ENCODE data around the gene TTC27.

The TTC27 gene

DNA sequence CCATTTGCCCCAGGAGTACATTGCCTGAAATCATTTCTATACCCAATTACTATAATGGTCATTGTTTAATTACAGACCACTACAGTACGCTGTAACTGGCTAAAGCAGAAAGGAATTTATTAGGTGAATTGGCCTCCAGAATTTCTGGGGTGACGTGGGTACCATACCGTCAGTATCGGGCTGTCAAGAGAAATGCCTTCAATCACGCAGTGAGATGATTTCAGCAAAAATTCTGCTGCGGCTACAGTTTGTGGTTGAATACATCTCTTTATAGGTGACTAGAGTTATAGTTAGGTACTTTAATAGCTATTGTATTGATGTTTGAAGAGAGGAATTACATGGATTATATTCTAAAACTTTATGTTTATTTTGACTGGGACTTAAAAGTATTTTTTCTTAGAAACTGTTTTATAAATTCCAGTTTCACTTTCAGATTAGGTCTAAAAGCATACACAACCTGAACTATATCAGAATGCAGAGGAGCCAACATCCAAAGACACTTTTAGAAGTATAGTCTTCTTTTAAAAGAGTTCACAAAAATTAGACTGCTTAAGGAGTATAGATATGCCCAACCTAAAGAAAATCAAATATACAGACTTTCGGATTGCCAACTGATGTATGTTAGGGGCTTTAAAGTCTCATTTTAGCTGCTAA lies 128.4 kb downstream of the TTC27 start:
- Histone ChIP-seq H3K36me3 (peaks cover 0 to 26% (median 17%) of the 10 kb centered on the region in 3 donors), H3K27me3 (no peaks in the 10 kb centered on the region), H3K27ac (no peak overlapping the region), H3K4me3 (no peak overlapping the region), H3K9me3 (no peaks in the 10 kb centered on the region), H3K4me1 (peaks cover 0 to 7% (median 2%) of the 10 kb centered on the region in 4 donors)
- intact Hi-C loops (cut with DNase I; ENCODE audit: low total_unique reads): no loop called here
- TF ChIP-seq, protein P1, sequence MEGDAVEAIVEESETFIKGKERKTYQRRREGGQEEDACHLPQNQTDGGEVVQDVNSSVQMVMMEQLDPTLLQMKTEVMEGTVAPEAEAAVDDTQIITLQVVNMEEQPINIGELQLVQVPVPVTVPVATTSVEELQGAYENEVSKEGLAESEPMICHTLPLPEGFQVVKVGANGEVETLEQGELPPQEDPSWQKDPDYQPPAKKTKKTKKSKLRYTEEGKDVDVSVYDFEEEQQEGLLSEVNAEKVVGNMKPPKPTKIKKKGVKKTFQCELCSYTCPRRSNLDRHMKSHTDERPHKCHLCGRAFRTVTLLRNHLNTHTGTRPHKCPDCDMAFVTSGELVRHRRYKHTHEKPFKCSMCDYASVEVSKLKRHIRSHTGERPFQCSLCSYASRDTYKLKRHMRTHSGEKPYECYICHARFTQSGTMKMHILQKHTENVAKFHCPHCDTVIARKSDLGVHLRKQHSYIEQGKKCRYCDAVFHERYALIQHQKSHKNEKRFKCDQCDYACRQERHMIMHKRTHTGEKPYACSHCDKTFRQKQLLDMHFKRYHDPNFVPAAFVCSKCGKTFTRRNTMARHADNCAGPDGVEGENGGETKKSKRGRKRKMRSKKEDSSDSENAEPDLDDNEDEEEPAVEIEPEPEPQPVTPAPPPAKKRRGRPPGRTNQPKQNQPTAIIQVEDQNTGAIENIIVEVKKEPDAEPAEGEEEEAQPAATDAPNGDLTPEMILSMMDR (IDR thresholded peaks at IDR 0.05): no peak
- DNase-seq: no peak

DNA sequence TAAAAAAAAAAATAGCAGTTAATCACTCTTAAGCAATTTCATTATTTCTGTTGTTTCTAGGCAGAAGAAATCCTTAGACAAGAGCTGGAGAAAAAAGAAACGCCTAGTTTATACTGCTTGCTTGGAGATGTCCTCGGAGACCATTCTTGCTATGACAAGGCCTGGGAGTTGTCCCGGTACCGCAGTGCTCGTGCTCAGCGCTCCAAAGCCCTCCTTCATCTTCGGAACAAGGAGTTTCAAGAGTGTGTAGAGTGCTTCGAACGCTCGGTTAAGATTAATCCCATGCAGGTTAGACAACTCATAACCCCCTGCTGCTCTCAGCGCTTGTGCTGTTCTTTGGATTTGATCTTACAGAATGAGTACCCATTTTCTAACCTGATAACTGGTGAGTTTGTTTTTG lies 130.4 kb downstream of the TTC27 start:
- TF ChIP-seq, protein P1 (IDR thresholded peaks at IDR 0.05): no peak
- intact Hi-C loops (cut with DNase I; ENCODE audit: low total_unique reads): no loop called here

DNA sequence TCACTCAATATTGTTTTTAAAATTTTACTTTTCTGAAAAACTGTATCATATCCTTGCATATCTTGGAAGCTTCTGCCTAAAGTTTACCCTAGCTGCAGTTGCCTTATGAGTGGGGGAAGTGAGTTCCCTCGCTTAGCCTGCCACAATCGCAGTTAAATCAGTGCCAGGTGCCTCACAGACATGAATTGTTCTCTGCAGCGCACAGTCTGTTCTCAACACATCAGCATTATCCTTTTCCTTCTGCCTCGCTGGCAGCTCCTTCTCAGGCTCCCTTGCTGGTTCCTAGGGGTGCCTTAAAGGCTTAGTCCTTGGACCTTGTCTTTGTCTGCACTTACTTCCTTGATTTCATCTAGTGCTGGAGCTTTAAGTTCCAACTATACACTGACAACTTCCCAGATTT lies 132.8 kb downstream of the TTC27 start:
- Histone ChIP-seq H3K4me1 (no peaks in the 10 kb centered on the region), H3K27ac (no peak overlapping the region), H3K36me3 (peaks cover 0 to 26% (median 23%) of the 10 kb centered on the region in 3 donors), H3K9me3 (no peaks in the 10 kb centered on the region), H3K27me3 (no peaks in the 10 kb centered on the region), H3K4me3 (no peak overlapping the region)
- intact Hi-C loops (cut with DNase I; ENCODE audit: low total_unique reads): no loop called here
- DNase-seq: no peak
- TF ChIP-seq, protein P1 (IDR thresholded peaks at IDR 0.05): no peak

More for the DNA sequence above, 130.4 kb downstream of the TTC27 start:
- Histone ChIP-seq H3K4me3 (no peak overlapping the region), H3K4me1 (no peaks in the 10 kb centered on the region), H3K27me3 (no peaks in the 10 kb centered on the region), H3K9me3 (no peaks in the 10 kb centered on the region), H3K27ac (no peak overlapping the region), H3K36me3 (peaks cover 0 to 26% (median 17%) of the 10 kb centered on the region in 3 donors)
- no peak for DNase-seq

DNA sequence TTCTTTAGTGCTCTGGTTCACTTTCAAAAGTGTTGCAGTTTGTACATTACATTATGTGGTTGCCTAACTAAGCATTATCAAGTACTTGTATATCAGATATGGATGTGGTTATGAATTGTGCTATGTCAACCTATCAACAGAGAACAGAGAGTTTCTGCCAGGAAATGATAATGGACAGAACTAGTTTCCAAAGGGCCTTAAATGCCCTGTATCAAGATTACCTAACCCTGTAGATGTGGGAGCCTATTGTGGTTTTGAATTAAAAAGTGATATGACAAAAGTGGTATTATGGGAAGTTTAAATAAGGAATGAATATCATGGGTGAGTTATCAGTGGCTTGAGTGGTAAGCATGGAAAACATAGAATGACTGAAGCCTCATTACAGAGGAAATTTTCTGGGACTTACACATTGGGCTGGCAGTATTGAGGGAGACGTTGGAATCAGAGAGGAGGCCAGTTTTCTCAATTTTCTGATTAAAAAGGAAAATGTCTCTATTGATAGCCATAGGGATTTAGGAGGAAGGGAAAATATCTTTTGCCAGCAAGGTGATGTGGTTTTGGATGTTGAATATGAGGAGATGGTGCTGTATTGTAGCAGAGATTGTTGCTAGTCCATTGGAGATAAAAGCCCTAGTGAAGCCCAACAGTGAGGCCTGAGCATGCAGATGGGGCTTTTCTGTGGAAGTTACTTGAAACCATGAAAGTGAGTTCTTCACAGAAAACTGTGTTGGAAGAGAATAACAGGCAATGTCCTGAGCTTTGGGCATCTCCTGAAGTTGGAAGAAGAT lies 140.7 kb downstream of the TTC27 start:
- intact Hi-C loops (cut with DNase I; ENCODE audit: low total_unique reads): no loop called here
- no peaks in the 10 kb centered on the region for H3K9me3 ChIP-seq
- H3K4me1 ChIP-seq: peaks cover 0 to 6% (median 0%) of the 10 kb centered on the region in 4 donors
- H3K36me3 ChIP-seq: peaks cover 0 to 14% (median 0%) of the 10 kb centered on the region in 3 donors
- TF ChIP-seq, protein P1 (IDR thresholded peaks at IDR 0.05): no peak
- no peak overlapping the region for H3K27ac ChIP-seq
- no peaks in the 10 kb centered on the region for H3K27me3 ChIP-seq
- no peak overlapping the region for H3K4me3 ChIP-seq
- DNase-seq: no peak

DNA sequence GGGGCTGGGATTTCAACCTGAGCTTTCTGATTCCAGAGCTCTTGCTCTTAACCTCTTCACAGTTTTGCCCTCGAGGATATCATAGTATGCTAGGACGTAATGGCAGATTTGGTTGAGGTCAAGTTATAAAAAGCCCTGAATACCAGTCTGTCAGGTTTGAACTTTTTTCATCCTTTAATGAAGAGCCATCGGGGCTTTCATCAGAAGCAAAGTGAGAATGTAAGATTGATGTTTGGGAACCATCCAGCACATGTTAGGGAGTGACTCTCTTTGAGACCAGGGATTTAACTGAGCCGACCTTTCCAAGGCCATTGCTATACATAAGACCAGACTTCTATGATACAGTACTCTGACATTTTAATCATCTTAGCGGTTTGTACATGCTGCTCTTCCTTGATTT lies 142.5 kb downstream of the TTC27 start:
- DNase-seq: no peak
- TF ChIP-seq, protein P1 (IDR thresholded peaks at IDR 0.05): no peak
- intact Hi-C loops (cut with DNase I; ENCODE audit: low total_unique reads): loop anchor here (5.0 to 10.0 kb wide), 3 partner anchors 262 to 814 kb away; no protein-coding TSS in a partner anchor
- no peaks in the 10 kb centered on the region for H3K9me3 ChIP-seq
- peaks cover 0 to 8% (median 0%) of the 10 kb centered on the region in 3 donors for H3K36me3 ChIP-seq
- peaks cover 0 to 6% (median 0%) of the 10 kb centered on the region in 4 donors for H3K4me1 ChIP-seq
- no peaks in the 10 kb centered on the region for H3K27me3 ChIP-seq
- no peak overlapping the region for H3K4me3 ChIP-seq
- no peak overlapping the region for H3K27ac ChIP-seq

Measured in tibial artery (tissue), 4 donors.